Measurements from ENCODE around the gene HTR7. TPM values are rescaled to one million over a fixed set of nuclear protein-coding genes. Genes with fewer than 3 reads are reported as not detected.
A peak's percentile ranks its signal among the peaks of the same experiment; 100 is the strongest.

HTR7 gene
- total RNA-seq, 1 experiment from 2014 or later, result 0.62 TPM

GRCh38 chr10:90893190-90893589, 35.4 kb upstream of the HTR7 start:
- Histone ChIP-seq H2AFZ (ENCODE audit: low read length) (no peak overlapping the region), H3K4me3 (ENCODE audit: low read length) (no peak overlapping the region), H3K27me3 (ENCODE audit: low read length) (no peaks in the 10 kb centered on the region), H3K36me3 (ENCODE audit: low read depth, low read length) (peaks cover 13% of the 10 kb centered on the region), H3K9ac (ENCODE audit: low read length) (no peak overlapping the region), H3K4me2 (ENCODE audit: low read length) (no peak overlapping the region), H4K20me1 (ENCODE audit: low read length) (0 out of 2 replicates have a peak, but pooled peaks cover 1% of the 10 kb centered on the region), H3K9me3 (ENCODE audit: low read length) (no peaks in the 10 kb centered on the region), H3K9me2 (replicated peaks; ENCODE audit: low read length) (no peaks in the 10 kb centered on the region), H3K27ac (ENCODE audit: low read length) (no peak overlapping the region), H3K79me2 (ENCODE audit: low read length) (no peaks in the 10 kb centered on the region), H3K4me1 (ENCODE audit: insufficient read depth, low read length) (peaks cover 19% of the 10 kb centered on the region), H3F3A (ENCODE audit: low read length, unreplicated experiment) (no peaks in the 10 kb centered on the region)
- no TSS peak for BruUV-seq (replicated peaks)
- intact Hi-C loops (cut with micrococcal nuclease), result no loop called here
- no peak for ATAC-seq
- POLR2A ChIA-PET (ENCODE audit: unreplicated experiment), result no interaction called here
- DNase-seq, result no peak
- CTCF ChIA-PET, result no interaction called here
- TF ChIP-seq EZH2 (IDR thresholded peaks at IDR 0.05; ENCODE audit: low read length, unreplicated experiment), result no peak
- TF ChIP-seq EZH2phosphoT487 (IDR thresholded peaks at IDR 0.05; ENCODE audit: borderline replicate concordance, low read length), result no peak
- TF ChIP-seq CTCF (conservative IDR thresholded peaks at IDR 0.05; ENCODE audit: low read depth, low read length), result no peak

- POLR2A ChIA-PET (ENCODE audit: unreplicated experiment), result no interaction called here
- peak; percentile 49 for ATAC-seq
Observed at GRCh38 chr10:90890347-90890746, 32.5 kb upstream of the HTR7 start.

More at GRCh38 chr10:90890347-90890746, 32.5 kb upstream of the HTR7 start:
- no peaks in the 10 kb centered on the region for H3K9me3 ChIP-seq (ENCODE audit: low read length)
- no peak overlapping the region for H3K9ac ChIP-seq (ENCODE audit: low read length)
- no peaks in the 10 kb centered on the region for H3K9me2 ChIP-seq (replicated peaks; ENCODE audit: low read length)
- H3K4me3 ChIP-seq (ENCODE audit: low read length), result no peak overlapping the region
- intact Hi-C loops (cut with micrococcal nuclease), result no loop called here
- peak overlapping the region; percentile 12; the same call in 1 of the 2 replicates for H3K4me2 ChIP-seq (ENCODE audit: low read length)
- H4K20me1 ChIP-seq (ENCODE audit: low read length), result 0 out of 2 replicates have a peak, but pooled peaks cover 5% of the 10 kb centered on the region
- H3K36me3 ChIP-seq (ENCODE audit: low read depth, low read length), result peaks cover 21% of the 10 kb centered on the region
- no peaks in the 10 kb centered on the region for H3F3A ChIP-seq (ENCODE audit: low read length, unreplicated experiment)
- BruUV-seq (replicated peaks), result no TSS peak
- H3K79me2 ChIP-seq (ENCODE audit: low read length), result no peaks in the 10 kb centered on the region
- peak; percentile 48 for DNase-seq
- H3K4me1 ChIP-seq (ENCODE audit: insufficient read depth, low read length), result peaks cover 40% of the 10 kb centered on the region
- no peak for TF ChIP-seq EZH2phosphoT487 (IDR thresholded peaks at IDR 0.05; ENCODE audit: borderline replicate concordance, low read length)
- no peak for TF ChIP-seq CTCF (conservative IDR thresholded peaks at IDR 0.05; ENCODE audit: low read depth, low read length)
- TF ChIP-seq EZH2 (IDR thresholded peaks at IDR 0.05; ENCODE audit: low read length, unreplicated experiment), result no peak
- no peaks in the 10 kb centered on the region for H3K27me3 ChIP-seq (ENCODE audit: low read length)
- H3K27ac ChIP-seq (ENCODE audit: low read length), result peak overlapping the region; percentile 47
- H2AFZ ChIP-seq (ENCODE audit: low read length), result no peak overlapping the region
- CTCF ChIA-PET, result no interaction called here

Data from PC-3 (cell line).